H1 (cell line): ENCODE results near the gene PELI2. TPM values are rescaled to one million over a fixed set of nuclear protein-coding genes. Genes with fewer than 3 reads are reported as not detected.

ENCODE experiments used
- CTCF ChIA-PET: fragments of 300-600 bp; sonication (Branson Sonifier 250); formaldehyde crosslinking; loops from one replicate; lab custom pipeline; 2021; ENCODE audit not compliant: partially characterized antibody; lab: Charles Lee
- POLR2A ChIA-PET: fragments of 300-600 bp; sonication (Branson Sonifier 250); formaldehyde crosslinking; loops from one replicate; lab custom pipeline; 2021; ENCODE audit warnings: inconsistent platforms; ENCODE audit not compliant: partially characterized antibody; lab: Charles Lee
- DNase-seq, 2 experiments: peaks; one replicate each; pipeline versions ENCODE4 v3.0.0 to v3.0.0-alpha.2; 2010 to 2022; ENCODE audit warnings: low spot score in 2 of 2, low read depth in 1 of 2, mixed read lengths in 1 of 2
- FAIRE-seq: peaks from 2 replicates; lab custom pipeline; 2011; peaks lifted over from hg19 to GRCh38; lab: Jason Lieb, UNC
- H2AFZ ChIP-seq: 2 replicates; pipeline ENCODE4 v1.8.1; 2012; ENCODE audit warnings: low read length, inconsistent platforms
- H2AK5ac ChIP-seq: 2 replicates; pipeline ENCODE4 v1.6.1; 2013; ENCODE audit warnings: low read depth, low read length
- H2BK120ac ChIP-seq: replicated peaks from 2 replicates; pipeline ENCODE3; 2013; ENCODE audit warnings: low read depth, low read length, inconsistent platforms
- H2BK12ac ChIP-seq: 2 replicates; pipeline ENCODE4 v1.6.1; 2013; ENCODE audit warnings: low read depth, low read length
- H2BK15ac ChIP-seq: 2 replicates; pipeline ENCODE4 v1.6.1; 2013; ENCODE audit warnings: low read length
- H2BK20ac ChIP-seq: 2 replicates; pipeline ENCODE4 v1.6.1; 2013; ENCODE audit warnings: low read length
- H2BK5ac ChIP-seq: 2 replicates; pipeline ENCODE4 v1.6.1; 2013; ENCODE audit warnings: low read depth, low read length
- H3K14ac ChIP-seq: 2 replicates; pipeline ENCODE4 v1.6.1; 2013; ENCODE audit warnings: inconsistent platforms; ENCODE audit not compliant: insufficient read length
- H3K18ac ChIP-seq: 2 replicates; pipeline ENCODE4 v1.6.1; 2013; ENCODE audit warnings: low read length; ENCODE audit errors: extremely low read depth
- H3K23ac ChIP-seq: 2 replicates; pipeline ENCODE4 v1.6.1; 2013; ENCODE audit warnings: inconsistent platforms; ENCODE audit not compliant: insufficient read length
- H3K23me2 ChIP-seq: 2 replicates; pipeline ENCODE4 v1.6.1; 2013; ENCODE audit warnings: low read depth, low read length
- H3K27ac ChIP-seq: 2 replicates; pipeline ENCODE4 v1.6.1; 2011; ENCODE audit warnings: low read depth, low read length, inconsistent platforms
- H3K27me3 ChIP-seq, 4 experiments: replicated peaks in 1 of 4; 1 replicate in 1 of 4; 2 replicates in 3 of 4; pipeline versions ENCODE4 v1.6.1 to v1.8.1; 2011 to 2013; ENCODE audit warnings: low read length in 3 of 4, mild to moderate bottlenecking in 3 of 4, inconsistent platforms in 2 of 4, mixed read lengths in 2 of 4, moderate library complexity in 1 of 4; ENCODE audit not compliant: control insufficient read depth in 3 of 4, insufficient read depth in 3 of 4; ENCODE audit errors: extremely low read depth in 1 of 4
- H3K36me3 ChIP-seq, 4 experiments: 2 replicates each; pipeline versions ENCODE4 v1.6.1 to v1.8.1; 2011 to 2013; ENCODE audit warnings: mild to moderate bottlenecking in 4 of 4, low read length in 3 of 4, moderate library complexity in 2 of 4, control low read depth in 1 of 4, inconsistent platforms in 1 of 4; ENCODE audit not compliant: insufficient read depth in 4 of 4, control insufficient read depth in 2 of 4
- H3K4ac ChIP-seq: replicated peaks from 2 replicates; pipeline ENCODE3; 2013; ENCODE audit warnings: low read length, low read depth, mixed read lengths, inconsistent platforms; ENCODE audit not compliant: insufficient read length
- H3K4me1 ChIP-seq, 4 experiments: replicated peaks in 1 of 4; 1 replicate in 1 of 4; 2 replicates in 3 of 4; pipeline versions ENCODE4 v1.6.1 to v1.8.1; 2011 to 2013; ENCODE audit warnings: low read length in 3 of 4, inconsistent platforms in 2 of 4, mixed read lengths in 1 of 4; ENCODE audit not compliant: insufficient read depth in 4 of 4, control insufficient read depth in 3 of 4
- H3K4me2 ChIP-seq, 2 experiments: 2 replicates each; pipeline versions ENCODE4 v1.6.1 to v1.8.1; 2011 to 2013; ENCODE audit warnings: low read depth in 2 of 2, low read length in 2 of 2, control low read depth in 1 of 2, inconsistent platforms in 1 of 2, mild to moderate bottlenecking in 1 of 2; ENCODE audit not compliant: insufficient read depth in 1 of 2
- H3K4me3 ChIP-seq, 4 experiments: fragments of 200-600, 300-600 bp in 1 of 4; sonication (generic), shearing (Covaris generic), sonication (Bioruptor Twin) in 1 of 4; 2 replicates each; pipeline versions ENCODE4 v1.5.1 to v1.8.1; 2011 to 2016; ENCODE audit warnings: low read length in 4 of 4, low read depth in 3 of 4, control low read depth in 2 of 4, inconsistent platforms in 2 of 4, mild to moderate bottlenecking in 2 of 4, mixed read lengths in 1 of 4, moderate library complexity in 1 of 4; ENCODE audit not compliant: insufficient read depth in 2 of 4; ENCODE audit errors: extremely low read depth in 1 of 4
- H3K56ac ChIP-seq: replicated peaks from 2 replicates; pipeline ENCODE3; 2013; ENCODE audit warnings: low read depth, mild to moderate bottlenecking, mixed read lengths, low read length, inconsistent platforms; ENCODE audit not compliant: insufficient read length
- H3K79me1 ChIP-seq: 2 replicates; pipeline ENCODE4 v1.6.1; 2013; ENCODE audit warnings: low read depth, low read length, control low read depth
- H3K79me2 ChIP-seq, 2 experiments: 2 replicates each; pipeline versions ENCODE4 v1.6.1 to v1.8.1; 2012 to 2013; ENCODE audit warnings: low read length in 2 of 2, mild to moderate bottlenecking in 2 of 2, inconsistent platforms in 1 of 2; ENCODE audit not compliant: insufficient read depth in 2 of 2, control insufficient read depth in 1 of 2
- H3K9ac ChIP-seq, 4 experiments: replicated peaks in 1 of 4; 1 replicate in 1 of 4; 2 replicates in 3 of 4; pipeline versions ENCODE4 v1.6.1 to v1.8.1; 2011 to 2013; ENCODE audit warnings: low read depth in 3 of 4, low read length in 3 of 4, control low read depth in 2 of 4, mild to moderate bottlenecking in 2 of 4, moderate library complexity in 2 of 4, inconsistent platforms in 1 of 4; ENCODE audit errors: extremely low read depth in 1 of 4
- H3K9me3 ChIP-seq, 2 experiments: 2 replicates each; pipeline versions ENCODE4 v1.6.1 to v1.8.1; 2012 to 2013; ENCODE audit warnings: mild to moderate bottlenecking in 2 of 2, moderate library complexity in 2 of 2, control low read depth in 1 of 2, inconsistent platforms in 1 of 2, low read depth in 1 of 2, low read length in 1 of 2, mixed read lengths in 1 of 2; ENCODE audit not compliant: insufficient read depth in 2 of 2
- H4K20me1 ChIP-seq, 2 experiments: replicated peaks in 1 of 2; 2 replicates each; pipeline versions ENCODE3 to v1.8.1; 2011 to 2013; ENCODE audit warnings: inconsistent platforms in 2 of 2, low read length in 2 of 2, mild to moderate bottlenecking in 1 of 2; ENCODE audit not compliant: insufficient read depth in 2 of 2, control insufficient read depth in 1 of 2
- H4K5ac ChIP-seq: 2 replicates; pipeline ENCODE4 v1.6.1; 2013; ENCODE audit warnings: low read length, low read depth, mixed read lengths, inconsistent platforms; ENCODE audit not compliant: insufficient read length
- H4K8ac ChIP-seq: 2 replicates; pipeline ENCODE4 v1.8.0; 2013; ENCODE audit warnings: mild to moderate bottlenecking, moderate library complexity, low read length, inconsistent platforms; ENCODE audit not compliant: insufficient read depth; ENCODE audit errors: extremely low read depth
- H4K91ac ChIP-seq: replicated peaks from 2 replicates; pipeline ENCODE3; 2013; ENCODE audit warnings: low read length, mixed read lengths, inconsistent platforms; ENCODE audit not compliant: insufficient read length
- GTF2F1 ChIP-seq: IDR thresholded peaks from 2 replicates; pipeline ENCODE4 v1.6.1; 2012; ENCODE audit warnings: low read depth, low read length, improper control_type of control experiment, borderline replicate concordance
- SP1 ChIP-seq: IDR thresholded peaks from 2 replicates; pipeline ENCODE4 v1.6.1; 2011; ENCODE audit warnings: low read depth, low read length
- WGBS, 2 experiments: shearing (Covaris generic) in 1 of 2; methylation state at CpG; one replicate each; pipeline versions ENCODE4 v1.1.6 to v1.1.7; 2013 to 2015; ENCODE audit warnings: low lambda C conversion rate in 2 of 2, mixed read lengths in 2 of 2, inconsistent platforms in 1 of 2, low coverage in 1 of 2, missing lambda C conversion rate in 1 of 2; ENCODE audit not compliant: insufficient replicate concordance in 2 of 2, insufficient coverage in 1 of 2, insufficient read length in 1 of 2; ENCODE audit errors: extremely low coverage in 1 of 2, missing lambda C conversion rate in 1 of 2; 5-methylcytosine and 5-hydroxymethylcytosine counted together
- polyA plus RNA-seq, 7 experiments: library from polyadenylated mRNA; depleted of rRNA in 3 of 7; stranded (reverse) in 5 of 7; unstranded in 2 of 7; fragments of >200 nt in 5 of 7; fragments of 200-250 nt in 2 of 7; gene quantifications; 1 replicate in 5 of 7; 2 replicates in 1 of 7; 4 replicates in 1 of 7; pipeline versions ENCODE4 v1.2.1 to v1.2.3, GENCODE V29; 2011 to 2013; ENCODE audit warnings: missing spikeins in 2 of 7, mixed read lengths in 2 of 7
- total RNA-seq: library from RNA; stranded (reverse); fragmentation: NEBNext Ultra II Directional; extraction: Animal tissue kit (Norgen Biotek cat#: 25700); gene quantifications from 2 replicates; pipeline ENCODE4 v1.2.1, GENCODE V29; 2021

PELI2 gene
- total and polyA plus RNA-seq, 2 of the 8 experiments (the other 6 are each of a cell fraction or from before 2014, with no cell fraction given): 14.6 to 25.7 TPM

DNA sequence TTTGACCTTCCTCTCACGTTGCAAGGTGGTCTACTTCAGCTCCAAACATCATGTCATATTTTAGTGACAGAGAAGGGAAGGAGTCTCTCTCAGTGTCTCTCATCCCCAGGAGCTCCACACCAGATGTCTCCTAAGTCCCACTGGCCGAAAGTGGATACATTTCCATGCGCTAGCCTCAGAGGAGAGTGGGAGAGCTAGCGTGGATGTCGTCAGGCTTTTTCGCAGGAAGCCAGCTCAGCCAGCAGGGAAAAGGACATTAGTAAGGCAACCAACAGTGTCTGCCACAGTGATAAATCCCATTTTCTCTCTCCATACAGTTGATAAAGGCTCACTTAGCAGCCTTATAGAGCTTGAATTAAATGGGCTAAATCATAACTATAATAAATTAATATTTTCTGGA lies 155.7 kb downstream of the PELI2 start:
- DNase-seq: no peak
- 95% methylated on average over 6 of the region's 6 CpGs; no CpG with 5 or more reads in 1 of the 2 experiments for WGBS, 2 experiments
- H3K14ac ChIP-seq: no peak overlapping the region
- H4K5ac ChIP-seq: no peak overlapping the region
- H3K9ac ChIP-seq: no peak overlapping the region
- H2BK12ac ChIP-seq: no peak overlapping the region
- H2AFZ ChIP-seq: no peak overlapping the region
- no peaks in the 10 kb centered on the region for H4K20me1 ChIP-seq
- no peak overlapping the region for H3K23ac ChIP-seq
- H3K23me2 ChIP-seq: no peaks in the 10 kb centered on the region
- no peak overlapping the region for H3K4me3 ChIP-seq
- no peak overlapping the region for H2BK5ac ChIP-seq
- no peaks in the 10 kb centered on the region; a peak in 1 of 4 replicates for H3K79me2 ChIP-seq
- H4K91ac ChIP-seq: no peak overlapping the region
- H2BK20ac ChIP-seq: no peak overlapping the region
- CTCF ChIA-PET: interaction anchor here (0.6 to 0.9 kb wide), 2 partner anchors 9 to 163 kb away, joined by 3 read pairs; no protein-coding TSS in a partner anchor
- no peak overlapping the region for H3K27ac ChIP-seq
- TF ChIP-seq SP1: no peak
- TF ChIP-seq GTF2F1: no peak
- H3K79me1 ChIP-seq: no peaks in the 10 kb centered on the region
- H3K18ac ChIP-seq: no peak overlapping the region
- H2BK15ac ChIP-seq: no peak overlapping the region
- no peak overlapping the region for H4K8ac ChIP-seq
- H3K36me3 ChIP-seq: no peaks in the 10 kb centered on the region
- no peak overlapping the region for H2BK120ac ChIP-seq
- H3K27me3 ChIP-seq: no peaks in the 10 kb centered on the region
- no peak overlapping the region for H3K56ac ChIP-seq
- peaks cover 14 to 16% of the 10 kb centered on the region in 2 experiments; a peak in 3 of 4 replicates for H3K9me3 ChIP-seq
- H2AK5ac ChIP-seq: no peak overlapping the region
- FAIRE-seq: no peak
- H3K4me2 ChIP-seq: no peak overlapping the region
- no peaks in the 10 kb centered on the region for H3K4me1 ChIP-seq
- no peak overlapping the region for H3K4ac ChIP-seq
- POLR2A ChIA-PET: interaction anchor here (0.9 kb wide), 1 partner anchor 30 kb away, joined by 3 read pairs; no protein-coding TSS in a partner anchor
